K562 (cell line): ENCODE data around the gene CLIC5.

Experiments
- CBX1 ChIP-seq: sonication (generic); IDR thresholded peaks from 2 replicates; pipeline ENCODE4 v1.6.1; 2016; ENCODE audit warnings: antibody characterized with exemption, low read depth, mild to moderate bottlenecking
- CTCF ChIP-seq, 3 experiments: IDR thresholded peaks in 2 of 3; conservative IDR thresholded peaks in 1 of 3; 2 replicates each; pipeline ENCODE4 v1.5.1; 2011 to 2012; ENCODE audit warnings: low read length in 3 of 3, mild to moderate bottlenecking in 3 of 3, control low read depth in 2 of 3, improper control_type of control experiment in 1 of 3, inconsistent platforms in 1 of 3, low read depth in 1 of 3, mixed read lengths in 1 of 3, moderate library complexity in 1 of 3; ENCODE audit not compliant: insufficient read depth in 2 of 3
- NFE2L1 ChIP-seq: fragments of 450-650 bp; IDR thresholded peaks from 2 replicates; pipeline ENCODE4 v1.6.1; 2016; ENCODE audit warnings: missing genetic modification characterization, low read depth, mild to moderate bottlenecking, missing compliant biosample characterization, moderate library complexity, borderline replicate concordance
- REST ChIP-seq, 2 experiments: fragments of 450-650 bp; formaldehyde crosslinking in 1 of 2; IDR thresholded peaks; 2 replicates each; pipeline versions ENCODE4 v1.4.0 to v1.6.1; 2014 to 2020; ENCODE audit warnings: mild to moderate bottlenecking in 2 of 2, borderline replicate concordance in 1 of 2, low read depth in 1 of 2
- SP1 ChIP-seq: sonication (generic); formaldehyde crosslinking; IDR thresholded peaks from 2 replicates; pipeline ENCODE4 v1.8.1; 2022; ENCODE audit warnings: mild to moderate bottlenecking, missing genetic modification reagents
- TFAM ChIP-seq: fragments of 250-450 bp; sonication (Bioruptor Pico); conservative IDR thresholded peaks from 2 replicates; pipeline ENCODE4 v1.5.0; 2021; ENCODE audit warnings: mild to moderate bottlenecking, moderate library complexity
- XRCC5 ChIP-seq: fragments of 200-400 bp; formaldehyde crosslinking; IDR thresholded peaks from 2 replicates; pipeline ENCODE4 v1.6.1; 2017; ENCODE audit warnings: low read depth, mild to moderate bottlenecking, low read length
- ZKSCAN8 ChIP-seq: fragments of 200-800 bp; sonication (Bioruptor generic); IDR thresholded peaks from 2 replicates; pipeline ENCODE4 v1.6.1; 2016; ENCODE audit warnings: missing genetic modification characterization, missing compliant biosample characterization
- ZNF124 ChIP-seq: sonication (generic); formaldehyde crosslinking; IDR thresholded peaks from 2 replicates; pipeline ENCODE4 v1.8.1; 2022; ENCODE audit warnings: missing genetic modification reagents
- ZNF263 ChIP-seq: sonication (generic); formaldehyde crosslinking; IDR thresholded peaks from 2 replicates; pipeline ENCODE4 v1.8.0; 2022; ENCODE audit warnings: mild to moderate bottlenecking, missing genetic modification reagents, borderline replicate concordance
- ZNF407 ChIP-seq: fragments of 450-650 bp; IDR thresholded peaks from 2 replicates; pipeline ENCODE4 v1.6.1; 2016; ENCODE audit warnings: low read depth

GRCh38 chr6:46010270-46010669 is 5.4 kb downstream of the CLIC5 start:
- TF ChIP-seq ZNF407 (no peak), XRCC5 (no peak), SP1 (no peak), CTCF (IDR thresholded peaks at IDR 0.05 in 2 of 3, conservative IDR thresholded peaks at IDR 0.05 in 1 of 3; ENCODE audit: insufficient read depth in 2 of 3, low read depth in 1 of 3, low read length in 3 of 3) (no peak), NFE2L1 (tag) (no peak), ZKSCAN8 (CRISPR knock-in tag) (no peak), ZNF124 (CRISPR knock-in tag) (no peak), REST (IDR thresholded peaks at IDR 0.05; ENCODE audit: borderline replicate concordance) (no peak), REST (CRISPR knock-in tag; IDR thresholded peaks at IDR 0.05; ENCODE audit: low read depth) (no peak), CBX1 (no peak), TFAM (CRISPR knock-in tag) (no peak), ZNF263 (no peak)
